ENCODE measurements around the gene CECR2. TPM values are rescaled to one million over a fixed set of nuclear protein-coding genes. Genes with fewer than 3 reads are reported as not detected.

CECR2 gene
- total RNA-seq, 4 donors from 2014 or later: 12.3 to 29.6 (median 20.4) TPM

DNA sequence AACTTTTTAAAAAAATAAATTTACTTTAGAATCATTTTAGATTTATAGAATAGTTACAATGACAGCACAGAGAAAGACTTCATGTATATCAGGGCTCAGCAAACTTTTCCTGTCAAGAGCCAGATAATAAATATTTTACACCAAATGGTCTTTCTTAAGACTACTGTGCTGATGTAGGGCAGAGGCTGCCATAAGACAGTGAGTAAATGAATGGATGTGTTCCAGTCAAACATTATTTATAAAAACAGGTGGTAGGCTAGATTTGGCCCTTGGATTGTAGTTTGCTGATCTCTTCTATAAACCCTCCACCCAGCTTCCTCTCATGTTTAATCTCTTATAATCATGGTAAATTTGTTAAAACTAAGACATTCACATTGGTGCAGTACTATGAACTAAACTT, 33.0 kb downstream of the CECR2 start:
- intact Hi-C loops (cut with DNase I; ENCODE audit: low total_unique reads): no loop called here
- no peaks in the 10 kb centered on the region for H3K9me3 ChIP-seq
- peaks cover 32 to 53% of the 10 kb centered on the region in 2 donors for H3K4me1 ChIP-seq
- DNase-seq: no peak
- in situ Hi-C loops (cut with MboI; ENCODE audit: low sequenced_read_pairs in 4 of 4): no loop called here
- H3K27ac ChIP-seq: peak overlapping the region; percentile 67 to 91 (median 76)
- no peaks in the 10 kb centered on the region for H3K27me3 ChIP-seq
- peak; percentile 50 to 76 for ATAC-seq
- no peak overlapping the region for H3K4me3 ChIP-seq
- H3K36me3 ChIP-seq: no peaks in the 10 kb centered on the region
- TF ChIP-seq POLR2A (IDR thresholded peaks at IDR 0.05) (no peak), CTCF (IDR thresholded peaks at IDR 0.05 in 4 of 5, conservative IDR thresholded peaks at IDR 0.05 in 1 of 5) (no peak)

GRCh38 chr22:17403906-17404305, 34.6 kb downstream of the CECR2 start:
- H3K4me3 ChIP-seq: no peak overlapping the region
- H3K27me3 ChIP-seq: no peaks in the 10 kb centered on the region
- intact Hi-C loops (cut with DNase I; ENCODE audit: low total_unique reads) (no loop called here), in situ Hi-C loops (cut with MboI; ENCODE audit: low sequenced_read_pairs in 4 of 4) (no loop called here)
- peak overlapping the region; percentile 67 to 91 (median 76) for H3K27ac ChIP-seq
- TF ChIP-seq CTCF (IDR thresholded peaks at IDR 0.05 in 4 of 5, conservative IDR thresholded peaks at IDR 0.05 in 1 of 5) (no peak), POLR2A (IDR thresholded peaks at IDR 0.05) (no peak)
- no peaks in the 10 kb centered on the region for H3K36me3 ChIP-seq
- DNase-seq: peak; percentile 55 to 79
- peak; percentile 84 to 85 for ATAC-seq
- H3K4me1 ChIP-seq: peaks cover 44 to 55% of the 10 kb centered on the region in 2 donors
- no peaks in the 10 kb centered on the region for H3K9me3 ChIP-seq

GRCh38 chr22:17407643-17408042, 38.4 kb downstream of the CECR2 start:
- no peaks in the 10 kb centered on the region for H3K36me3 ChIP-seq
- peak; percentile 32 to 68 for ATAC-seq
- no peak overlapping the region for H3K4me3 ChIP-seq
- peak overlapping the region; percentile 67 to 85 (median 75) for H3K27ac ChIP-seq
- in situ Hi-C loops (cut with MboI; ENCODE audit: low sequenced_read_pairs in 4 of 4): no loop called here
- intact Hi-C loops (cut with DNase I; ENCODE audit: low total_unique reads): loop anchor here (2.0 to 5.0 kb wide), 2 partner anchors 21 to 35 kb away; no protein-coding TSS in a partner anchor
- no peaks in the 10 kb centered on the region for H3K9me3 ChIP-seq
- no peaks in the 10 kb centered on the region for H3K27me3 ChIP-seq
- TF ChIP-seq POLR2A (IDR thresholded peaks at IDR 0.05) (no peak), CTCF (IDR thresholded peaks at IDR 0.05 in 4 of 5, conservative IDR thresholded peaks at IDR 0.05 in 1 of 5) (no peak)
- DNase-seq: no peak
- peaks cover 53 to 59% of the 10 kb centered on the region in 2 donors for H3K4me1 ChIP-seq

DNA sequence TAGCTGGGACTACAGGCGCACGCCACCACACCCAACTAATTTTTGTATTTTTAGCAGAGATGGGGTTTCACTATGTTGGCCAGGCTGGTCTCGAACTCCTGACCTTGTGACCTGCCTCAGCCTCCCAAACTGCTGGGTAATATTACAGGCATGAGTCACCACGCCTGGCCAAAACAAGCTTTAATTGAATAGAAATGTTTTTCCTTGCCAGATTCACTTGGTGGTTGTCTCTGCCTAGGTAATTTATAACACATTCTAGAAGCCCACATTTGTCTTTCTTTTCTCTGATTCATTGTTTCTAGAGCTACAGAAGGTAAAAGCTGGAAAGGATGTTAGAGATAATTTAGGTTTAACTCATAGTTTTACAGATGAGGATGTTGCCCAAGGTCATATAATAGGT, 41.3 kb downstream of the CECR2 start:
- no peak overlapping the region for H3K4me3 ChIP-seq
- no peaks in the 10 kb centered on the region for H3K9me3 ChIP-seq
- ATAC-seq (no peak), DNase-seq (no peak)
- in situ Hi-C loops (cut with MboI; ENCODE audit: low sequenced_read_pairs in 4 of 4): no loop called here
- H3K27me3 ChIP-seq: no peaks in the 10 kb centered on the region
- intact Hi-C loops (cut with DNase I; ENCODE audit: low total_unique reads): no loop called here
- no peak for TF ChIP-seq POLR2A (IDR thresholded peaks at IDR 0.05)
- TF ChIP-seq CTCF (IDR thresholded peaks at IDR 0.05 in 4 of 5, conservative IDR thresholded peaks at IDR 0.05 in 1 of 5): no peak
- peaks cover 48 to 49% of the 10 kb centered on the region in 2 donors for H3K4me1 ChIP-seq
- peak overlapping the region; percentile 41 to 77 (median 56) for H3K27ac ChIP-seq
- no peaks in the 10 kb centered on the region for H3K36me3 ChIP-seq

GRCh38 chr22:17411213-17411612, 42.0 kb downstream of the CECR2 start:
- H3K9me3 ChIP-seq: no peaks in the 10 kb centered on the region
- no peaks in the 10 kb centered on the region for H3K27me3 ChIP-seq
- peaks cover 51 to 52% of the 10 kb centered on the region in 2 donors for H3K4me1 ChIP-seq
- H3K4me3 ChIP-seq: no peak overlapping the region
- DNase-seq (no peak), ATAC-seq (no peak)
- in situ Hi-C loops (cut with MboI; ENCODE audit: low sequenced_read_pairs in 4 of 4): no loop called here
- TF ChIP-seq CTCF (IDR thresholded peaks at IDR 0.05 in 4 of 5, conservative IDR thresholded peaks at IDR 0.05 in 1 of 5): no peak
- no peak for TF ChIP-seq POLR2A (IDR thresholded peaks at IDR 0.05)
- H3K27ac ChIP-seq: peak overlapping the region; percentile 41 to 77 (median 56)
- H3K36me3 ChIP-seq: no peaks in the 10 kb centered on the region
- intact Hi-C loops (cut with DNase I; ENCODE audit: low total_unique reads): no loop called here

All from gastrocnemius medialis (tissue), 4 donors.